Cardiac septum (tissue), 1 donor: Measurements from ENCODE around the gene WFDC5. TPM values are rescaled to one million over a fixed set of nuclear protein-coding genes. Genes with fewer than 3 reads are reported as not detected.
"Not testable (repeated sequence)": the region's sequence is repeated elsewhere in the genome, so short reads cannot be mapped to it uniquely, and the experiment has no call there.

Experiments
- DNase-seq: peaks from one replicate; pipeline ENCODE4 v3.0.0-alpha.2; 2020; ENCODE audit warnings: low spot score
- intact Hi-C: fragments of 100-400 bp; cut with DNase I; formaldehyde crosslinking; loops from one replicate; pipeline ENCODE4 v1.14.0; 2022
- long read RNA-seq: library from polyadenylated mRNA; unstranded; transcript quantifications from one replicate; pipeline ENCODE4 v2.0.0, GENCODE V29; 2021
- total RNA-seq: library from RNA; stranded (reverse); fragmentation: NEBNext Ultra II Directional; extraction: Animal tissue kit (Norgen Biotek cat#: 25700); gene quantifications from one replicate; pipeline ENCODE4 v1.2.1, GENCODE V29; 2021
- donor health status: DM: no; HTN: no; CAD: no.

WFDC5 gene, protein sequence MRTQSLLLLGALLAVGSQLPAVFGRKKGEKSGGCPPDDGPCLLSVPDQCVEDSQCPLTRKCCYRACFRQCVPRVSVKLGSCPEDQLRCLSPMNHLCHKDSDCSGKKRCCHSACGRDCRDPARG
- total RNA-seq = not detected
- long read RNA-seq = 0 reads

DNA sequence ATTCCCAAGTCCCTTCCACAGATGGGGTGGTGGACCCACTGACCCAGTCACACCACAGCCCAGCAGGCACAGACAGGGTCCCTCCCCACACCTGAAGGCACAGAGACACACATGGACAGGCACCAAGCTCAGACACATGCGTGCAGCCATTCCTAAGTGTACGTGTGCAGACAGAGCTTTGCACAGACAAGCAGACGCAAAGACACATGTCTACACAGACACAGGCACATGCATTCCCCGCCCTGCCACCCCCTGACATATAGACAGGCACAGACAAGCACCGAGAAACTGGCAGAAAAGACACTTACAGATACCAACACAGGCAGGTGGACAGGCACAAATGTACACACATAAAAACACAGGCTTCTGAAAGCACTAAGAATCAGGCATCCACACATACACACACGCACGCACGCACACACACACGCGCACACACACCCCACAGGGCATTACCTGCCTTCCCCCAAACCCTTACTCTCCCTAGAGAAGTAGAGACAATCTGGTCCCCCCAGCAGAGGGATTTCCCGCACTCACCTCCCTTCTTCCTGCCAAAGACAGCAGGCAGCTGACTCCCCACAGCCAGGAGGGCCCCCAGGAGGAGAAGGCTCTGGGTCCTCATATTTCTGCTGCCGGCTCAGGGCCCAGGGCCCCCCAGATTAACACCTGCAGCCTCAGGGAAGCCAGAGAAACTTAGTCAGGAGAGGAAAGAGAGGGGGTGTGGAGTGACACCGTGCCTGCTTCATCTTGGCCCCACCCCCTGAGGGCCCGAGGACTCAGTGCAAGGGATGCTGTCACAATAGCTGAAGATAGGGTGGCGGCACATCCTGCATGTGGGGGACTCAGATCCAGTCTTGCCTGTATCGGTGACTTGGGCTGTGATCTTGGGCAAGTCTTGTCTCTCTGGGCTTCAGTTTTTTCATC, at the start of gene WFDC5:
Gene WFDC5, minus strand, starts transcription at position 710 of the 921 bp plus-strand sequence. Its CDS starts 91 bp downstream, at position 619.
- no peak for DNase-seq
- intact Hi-C loops = no loop called here

DNA sequence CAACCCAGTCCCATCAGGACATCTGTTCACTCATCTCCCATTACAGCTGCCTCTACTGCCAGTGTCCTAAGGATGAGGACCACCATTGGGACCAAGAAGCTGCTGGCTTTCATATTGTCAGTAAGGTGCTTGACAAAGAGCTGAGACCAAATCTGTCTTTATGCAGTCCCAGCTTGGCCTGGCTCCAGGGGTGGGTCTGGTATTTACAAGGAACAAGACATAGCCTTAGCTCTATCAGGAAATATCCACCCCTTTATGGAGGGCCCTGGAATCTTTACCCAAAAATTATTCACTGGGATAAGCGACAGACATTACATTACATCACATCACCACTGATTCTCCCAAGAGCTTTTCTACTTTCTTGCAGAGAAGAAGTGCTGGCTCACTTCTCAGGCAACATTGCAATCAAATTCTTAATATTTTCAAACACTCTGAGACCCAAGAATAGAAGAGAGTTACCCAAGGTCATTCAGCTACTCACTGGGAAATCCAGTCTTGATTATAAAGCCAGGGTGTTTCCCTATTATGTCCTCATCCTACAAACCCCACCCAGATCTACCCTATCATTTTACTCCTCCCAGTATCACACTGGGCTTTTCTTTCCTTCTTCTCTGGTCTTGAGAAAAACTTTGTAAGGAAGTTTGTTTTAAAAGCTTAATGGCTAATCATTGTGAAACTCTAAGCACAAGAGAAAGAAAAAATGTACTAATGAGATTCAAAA, 48.3 kb upstream of the WFDC5 start:
- no peak for DNase-seq
- intact Hi-C loops = no loop called here

DNA sequence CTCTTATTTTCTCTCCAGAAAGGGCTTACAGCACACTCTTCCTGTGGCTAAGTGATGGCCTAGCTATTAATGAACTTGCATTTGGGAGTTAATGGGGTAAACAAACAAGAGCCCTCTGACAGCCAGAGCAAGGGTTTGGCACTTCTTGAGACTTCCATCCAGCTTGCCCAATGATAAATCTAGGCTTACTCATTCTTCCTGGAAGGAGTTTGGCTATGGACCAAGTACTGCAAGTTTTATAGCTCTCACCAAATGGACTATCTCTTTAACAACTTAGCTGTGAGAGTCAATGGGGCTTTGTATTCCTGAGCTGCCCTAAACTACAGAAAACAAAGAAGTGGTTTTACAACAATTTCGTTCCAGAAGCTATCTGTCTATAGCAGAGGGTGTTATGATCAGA, 43.0 kb upstream of the WFDC5 start:
- intact Hi-C loops = no loop called here
- DNase-seq = no peak

DNA sequence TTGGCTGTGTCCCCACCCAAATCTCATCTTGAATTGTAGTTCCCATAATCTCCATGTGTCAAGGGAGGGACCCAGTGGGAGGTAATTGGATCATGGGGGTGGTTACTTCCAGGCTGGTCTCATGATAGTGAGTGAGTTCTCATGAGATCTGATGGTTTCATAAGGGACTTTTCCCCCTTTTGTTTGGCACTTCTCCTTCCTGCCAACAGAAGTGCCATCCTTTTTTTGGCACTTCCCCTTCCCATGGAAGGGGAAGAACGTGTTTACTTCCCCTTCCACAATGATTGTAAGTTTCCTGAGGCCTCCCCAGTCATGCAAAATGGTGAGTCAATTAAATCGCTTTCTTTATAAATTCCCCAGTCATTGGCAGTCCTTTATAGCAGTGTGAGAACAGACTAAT, 41.7 kb upstream of the WFDC5 start:
- DNase-seq = no peak
- intact Hi-C loops = no loop called here

DNA sequence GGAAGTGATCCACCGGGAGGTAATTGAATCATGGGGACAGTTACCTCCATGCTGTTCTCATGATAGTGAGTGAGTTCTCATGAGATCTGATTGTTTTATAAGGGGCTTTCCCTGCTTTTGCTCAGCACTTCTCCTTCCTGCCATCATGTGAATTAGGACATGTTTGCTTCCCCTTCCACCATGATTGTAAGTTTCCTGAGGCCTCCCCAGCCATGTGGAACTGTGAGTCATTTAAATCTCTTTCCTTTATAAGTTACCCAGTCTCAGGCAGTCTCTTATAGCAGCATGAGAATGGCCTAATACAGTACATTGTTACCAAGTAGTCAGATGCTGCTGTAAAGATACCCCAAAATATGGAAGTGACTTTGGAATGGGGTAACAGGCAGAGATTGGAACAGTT, 39.8 kb upstream of the WFDC5 start:
- DNase-seq, intact Hi-C loops: not testable (repeated sequence)

DNA sequence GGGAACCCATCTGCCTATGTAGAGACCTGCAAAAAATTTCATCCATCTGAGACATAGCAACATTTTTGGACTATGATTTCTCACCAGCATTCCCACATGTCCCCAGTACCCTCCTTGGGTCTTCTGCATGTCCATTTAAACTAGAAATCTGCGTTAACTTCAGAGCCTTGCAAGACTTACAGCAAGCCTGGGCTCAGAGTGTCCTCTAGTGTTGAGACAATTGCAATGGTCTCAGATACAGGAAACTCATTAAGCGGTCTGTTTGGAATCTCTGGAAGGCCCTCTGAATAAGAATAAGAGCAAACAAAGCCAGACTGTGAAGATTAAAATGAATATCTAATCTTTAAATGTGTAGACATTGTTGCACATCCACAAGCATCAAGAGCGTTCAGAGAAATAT, 39.2 kb upstream of the WFDC5 start:
- intact Hi-C loops = no loop called here
- DNase-seq = no peak

DNA sequence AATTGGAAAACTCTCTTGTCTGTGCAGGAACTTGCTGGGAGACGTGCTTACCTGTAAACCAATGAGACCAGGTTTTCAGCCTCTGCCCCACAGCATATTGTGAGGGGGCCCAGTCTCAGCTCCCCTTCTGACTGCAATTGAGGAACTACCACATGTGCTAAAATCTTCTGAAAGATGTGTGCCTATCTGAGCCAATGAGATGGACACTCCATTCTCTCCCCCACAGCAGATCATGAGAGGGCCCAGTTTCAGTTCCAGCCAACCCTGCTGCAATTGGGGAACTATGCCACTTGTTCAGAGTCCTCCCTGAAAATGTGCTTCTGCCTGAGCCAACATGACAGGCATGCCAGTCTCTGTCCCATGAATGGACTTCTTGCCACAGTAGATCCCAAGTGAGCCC, 38.8 kb upstream of the WFDC5 start:
- DNase-seq = no peak
- intact Hi-C loops = no loop called here

DNA sequence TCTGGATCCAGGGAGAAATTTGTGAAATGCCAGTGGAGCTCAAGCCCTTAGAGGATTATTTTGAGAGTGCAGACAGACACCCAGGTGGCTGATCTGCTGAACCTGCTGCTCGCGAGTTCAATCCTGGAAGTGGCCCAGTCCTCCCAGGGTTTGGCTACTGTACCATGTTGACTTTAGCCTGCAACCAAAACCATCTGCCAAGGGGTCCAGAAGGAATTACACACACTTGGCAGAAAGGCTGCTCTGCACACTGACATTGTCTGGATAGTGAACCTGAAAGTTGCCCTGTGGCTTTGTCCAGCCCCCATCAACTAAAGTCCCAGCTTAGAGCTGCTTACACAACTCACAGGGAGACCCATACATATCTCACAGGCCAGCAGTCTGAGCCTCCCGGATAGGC, 38.2 kb upstream of the WFDC5 start:
- intact Hi-C loops = no loop called here

DNA sequence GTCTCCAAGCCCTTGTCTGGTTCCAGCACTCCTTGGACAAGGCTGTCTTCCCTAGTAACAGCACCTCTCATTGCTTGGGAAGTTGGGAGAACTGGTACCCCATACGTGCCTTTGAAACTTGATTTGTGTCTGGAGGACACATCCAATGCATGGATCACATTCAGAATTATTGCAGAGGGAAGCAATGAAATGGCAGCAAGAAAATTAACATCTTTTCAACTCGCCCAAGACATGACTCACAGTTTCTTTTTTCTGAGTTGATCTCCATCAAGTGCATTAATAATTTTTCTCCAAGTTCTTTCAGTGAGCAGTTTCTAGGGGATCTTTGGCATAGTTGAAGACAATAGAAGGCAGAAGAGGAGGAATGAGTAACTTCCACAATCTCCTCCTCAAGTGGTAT, 37.4 kb upstream of the WFDC5 start:
- intact Hi-C loops = no loop called here
- DNase-seq = no peak

More for the DNA sequence above, 38.2 kb upstream of the WFDC5 start:
- no peak for DNase-seq

DNA sequence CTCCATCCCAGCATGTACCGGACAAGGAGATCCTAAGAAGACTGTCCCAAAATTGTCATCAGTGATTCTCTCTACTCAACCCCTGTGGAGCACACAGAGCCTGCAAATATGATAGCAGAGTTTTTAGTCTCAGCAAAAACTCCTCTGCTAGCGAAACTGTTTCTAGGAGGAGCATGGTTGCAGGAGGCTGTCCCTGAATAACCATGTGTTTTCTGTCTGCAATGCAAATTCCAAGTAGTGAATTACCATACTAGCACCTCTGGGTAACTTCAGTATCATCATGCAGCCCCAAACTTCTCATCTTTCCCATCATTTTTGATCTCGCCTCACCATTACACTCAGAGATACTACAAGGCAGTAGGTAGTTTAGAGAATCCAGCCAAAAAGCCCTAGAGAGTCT, 34.1 kb upstream of the WFDC5 start:
- DNase-seq = no peak
- intact Hi-C loops = no loop called here

DNA sequence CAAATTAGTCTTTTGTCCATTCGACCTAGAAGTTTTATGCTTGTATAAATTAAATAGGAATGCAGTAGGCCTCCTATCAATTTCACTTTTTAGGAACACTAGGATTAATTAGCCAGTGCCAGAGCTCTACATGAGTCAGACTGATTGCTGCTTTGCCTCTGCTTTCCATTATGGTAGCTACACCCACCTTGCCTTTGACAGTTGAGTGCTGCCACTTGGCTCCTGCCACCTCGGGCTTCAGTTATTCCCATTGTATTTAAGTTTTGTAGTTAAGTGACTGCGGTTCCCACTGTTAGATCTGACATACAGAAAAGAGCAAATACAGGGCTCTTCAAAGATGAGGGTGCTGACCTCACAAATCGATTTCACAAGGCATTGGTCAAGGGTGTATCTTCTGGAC, 25.9 kb upstream of the WFDC5 start:
- DNase-seq = no peak

DNA sequence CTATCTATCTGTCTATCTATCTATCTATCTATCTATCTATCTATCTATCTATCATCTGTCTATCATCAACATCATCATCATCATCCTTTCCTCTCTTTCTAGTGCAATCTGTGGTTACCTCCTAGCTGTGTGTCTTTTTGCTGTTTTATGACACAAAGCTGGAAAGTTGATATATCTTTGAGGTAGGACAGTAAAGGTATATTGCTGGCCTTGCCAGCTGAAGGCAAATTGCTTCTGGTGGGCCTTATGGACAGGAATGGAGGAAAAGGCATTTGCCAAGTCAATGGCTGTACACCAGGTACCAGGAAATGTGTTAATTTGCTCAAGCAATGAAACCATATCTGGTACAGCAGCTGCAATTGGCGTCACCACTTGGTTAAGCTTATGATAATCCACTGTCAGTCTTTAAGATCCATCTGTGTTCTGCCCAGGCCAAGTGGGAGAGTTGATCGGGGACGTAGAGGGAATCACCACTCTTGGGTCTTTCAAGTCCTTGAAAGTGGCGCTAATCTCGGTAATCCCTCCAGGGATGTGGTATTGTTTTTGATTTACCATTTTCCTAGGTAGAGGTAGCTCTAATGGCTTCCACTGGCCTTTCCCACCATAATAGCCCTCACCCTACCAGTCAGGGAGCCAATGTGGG, 24.9 kb upstream of the WFDC5 start:
- intact Hi-C loops, DNase-seq: not testable (repeated sequence)

More for the DNA sequence above, 25.9 kb upstream of the WFDC5 start:
- intact Hi-C loops = no loop called here

DNA sequence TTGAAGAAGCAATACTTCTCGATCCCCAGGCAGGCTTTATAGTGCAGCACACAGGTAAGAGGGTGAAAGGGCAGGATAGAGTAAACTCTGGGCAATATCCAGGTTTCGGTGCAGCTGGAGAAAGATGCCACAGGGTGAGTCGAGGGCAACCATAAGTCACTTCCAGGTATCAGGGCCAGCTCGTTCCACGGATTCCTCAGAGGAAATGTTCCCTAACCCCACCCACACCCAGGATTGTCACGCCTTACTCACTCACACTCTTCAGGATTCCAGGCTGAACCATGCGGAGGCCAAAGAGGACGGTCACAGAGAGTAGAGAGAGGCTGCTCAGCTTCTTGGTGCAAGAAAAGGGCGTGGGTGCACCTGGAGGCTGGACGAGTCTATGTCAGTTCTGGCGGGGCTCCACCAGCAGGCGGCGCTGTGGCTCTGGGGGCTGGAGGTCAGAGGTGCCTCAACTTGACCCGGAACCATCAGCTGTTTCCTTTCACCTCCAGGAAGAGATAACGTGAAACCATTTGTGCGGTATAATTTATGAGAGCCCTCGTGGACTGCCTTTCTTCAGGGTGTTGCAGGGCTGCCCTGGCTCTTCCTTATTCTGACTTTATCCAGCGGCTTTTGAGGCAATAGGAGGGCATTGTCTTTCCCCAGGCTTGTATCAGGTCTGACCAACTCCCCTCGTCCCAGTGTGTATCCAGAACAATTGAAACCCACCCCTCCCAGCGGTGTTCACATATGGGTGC, 23.8 kb upstream of the WFDC5 start:
- peak; percentile 86 for DNase-seq
- intact Hi-C loops = no loop called here

DNA sequence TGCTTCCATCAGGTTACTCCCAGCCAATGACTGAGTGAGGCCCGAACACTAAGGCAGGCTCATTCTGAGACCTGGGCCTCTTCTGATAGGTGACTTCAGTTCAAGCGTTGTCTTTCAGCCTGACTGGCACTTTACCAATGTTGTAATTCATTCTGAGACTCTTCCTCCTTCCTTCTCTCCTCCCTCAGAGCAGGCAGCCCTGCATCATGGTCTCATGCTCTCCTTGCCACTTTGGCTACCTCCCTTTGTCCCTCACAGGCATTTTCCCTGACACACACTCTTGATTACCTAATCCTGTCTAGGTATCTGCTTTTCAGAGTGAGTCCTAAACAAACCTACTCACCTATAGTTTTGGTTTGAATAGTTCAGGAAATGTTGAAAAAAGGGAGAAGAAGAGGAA, 21.9 kb upstream of the WFDC5 start:
- no peak for DNase-seq
- intact Hi-C loops = no loop called here

DNA sequence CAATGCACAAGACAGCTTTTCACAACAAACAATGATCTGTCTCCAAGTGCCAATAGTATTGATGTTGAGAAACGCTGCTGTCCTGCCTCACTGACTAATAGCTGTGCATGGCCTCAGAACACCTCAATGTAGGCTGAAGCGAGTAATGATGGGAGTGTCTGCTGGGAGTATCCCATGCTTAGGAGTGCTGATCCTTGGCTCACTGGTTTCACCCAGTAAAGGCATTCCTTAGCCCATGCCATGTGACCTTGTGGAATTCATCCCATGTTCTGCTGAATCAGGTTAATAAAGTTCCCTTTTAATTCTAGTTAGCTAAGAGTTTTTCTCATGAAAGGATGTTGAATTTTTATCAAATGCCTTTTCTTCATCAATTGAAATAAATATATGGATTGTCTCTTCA, 13.1 kb upstream of the WFDC5 start:
- no peak for DNase-seq
- intact Hi-C loops = no loop called here

DNA sequence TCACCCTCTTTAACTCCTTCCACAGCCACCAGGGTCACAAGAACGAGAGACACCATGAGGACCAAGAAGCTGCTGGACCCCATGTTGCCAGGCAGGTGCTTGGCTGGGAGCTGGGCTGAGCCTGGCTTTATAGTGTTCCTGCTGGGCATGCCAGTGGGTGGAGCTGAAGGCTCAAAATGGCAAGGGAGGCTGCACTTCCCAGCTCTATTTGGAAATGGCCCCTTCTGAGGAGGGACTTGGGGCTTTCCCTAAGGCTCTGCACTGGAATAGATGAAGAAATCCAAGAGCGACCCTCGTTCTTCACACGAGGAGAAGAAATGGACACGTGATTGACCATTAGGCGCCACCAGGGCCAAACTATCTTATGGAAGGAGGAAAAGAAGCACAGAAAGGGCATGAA, 9.4 kb upstream of the WFDC5 start, which contains the start of gene WFDC12:
Gene WFDC12, minus strand, starts transcription at position 101 of the 400 bp plus-strand sequence. Its CDS starts 18 bp downstream, at position 83.
- no peak for DNase-seq
- intact Hi-C loops = no loop called here

DNA sequence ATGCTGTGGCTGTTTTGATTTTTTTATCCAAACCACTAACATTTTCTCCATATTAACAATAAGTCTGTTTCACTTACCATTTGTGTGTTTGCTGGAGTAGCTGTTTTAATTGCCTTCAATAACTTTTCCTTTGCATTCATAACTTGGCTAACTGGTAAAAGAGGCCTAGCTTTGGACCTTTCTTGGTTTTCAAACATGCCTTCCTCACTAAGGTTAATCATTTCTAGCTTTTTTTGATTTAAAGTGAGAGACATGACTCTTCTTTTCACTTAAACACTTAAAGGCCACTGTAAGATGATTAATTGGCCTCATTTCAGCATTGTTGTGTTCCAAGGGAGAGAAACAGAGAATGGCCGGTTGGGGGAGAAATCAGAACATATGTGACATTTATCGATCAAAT, 6.4 kb upstream of the WFDC5 start:
- no peak for DNase-seq
- intact Hi-C loops = no loop called here

DNA sequence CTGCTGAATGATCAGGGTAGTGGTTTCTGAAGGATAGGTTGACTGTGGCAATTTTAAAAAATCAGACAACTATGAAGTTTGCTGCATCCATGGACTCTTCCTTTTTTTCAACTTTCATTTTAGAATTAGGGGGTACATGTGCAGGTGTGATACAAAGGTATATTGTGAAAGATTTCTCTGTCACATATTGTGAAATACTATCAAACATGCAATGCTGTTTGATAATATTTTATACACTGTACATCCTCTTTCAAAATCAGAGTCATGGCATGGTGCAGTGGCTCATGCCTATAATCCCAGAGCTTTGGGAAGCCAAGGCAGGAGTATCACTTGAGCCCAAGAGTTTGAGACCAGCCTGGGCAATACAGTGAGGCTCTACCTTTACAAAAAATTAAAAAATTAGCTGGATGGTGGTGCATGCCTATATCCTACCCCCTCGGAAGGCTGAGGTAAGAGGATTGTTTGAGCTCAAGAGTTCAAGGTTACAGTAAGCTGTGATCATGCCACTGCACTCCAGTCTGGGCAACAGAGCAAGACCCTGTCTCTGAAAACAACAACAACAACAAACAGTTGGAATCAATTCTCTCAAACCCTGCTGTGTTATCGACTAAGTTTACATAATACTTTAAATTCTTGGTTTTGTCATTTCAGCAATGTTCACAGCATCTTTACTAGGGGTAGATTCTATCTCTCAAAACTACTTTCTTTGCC, 4.7 kb upstream of the WFDC5 start:
- no peak for DNase-seq
- intact Hi-C loops = no loop called here

DNA sequence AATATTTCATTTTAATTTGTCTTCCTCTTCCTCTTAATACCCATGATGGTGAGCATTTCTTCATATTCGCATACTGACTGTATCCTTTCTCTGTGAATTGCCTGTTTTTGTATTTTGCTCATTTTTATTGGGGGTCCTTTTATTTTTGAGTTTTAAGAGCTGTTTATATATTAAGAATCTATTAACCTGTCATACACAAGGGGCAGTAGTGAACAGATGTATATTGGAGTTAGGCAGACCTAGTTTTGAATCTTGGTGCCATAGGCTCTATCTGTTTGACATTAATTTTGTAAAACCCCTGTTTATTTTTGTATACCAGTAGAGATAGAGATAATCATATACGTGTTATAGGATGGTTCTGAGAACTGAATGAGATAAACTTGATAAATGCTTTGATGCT, 3.1 kb upstream of the WFDC5 start:
- intact Hi-C loops = no loop called here
- no peak for DNase-seq
